Upper lobe of left lung (tissue), 6 donors: ENCODE data around the gene RHOV. TPM values are rescaled to one million over a fixed set of nuclear protein-coding genes. Genes with fewer than 3 reads are reported as not detected.

ENCODE experiments used
- ATAC-seq, 2 donors: fragments of 200-7000 bp; cut with Tn5 transposase; one replicate each; pipeline ENCODE4 v1.9.1; 2022; ENCODE audit warnings: mild to moderate bottlenecking in 2 of 2, moderate library complexity in 2 of 2; ENCODE audit not compliant: low FRiP score in 2 of 2
- DNase-seq, 2 donors: peaks; one replicate each; pipeline ENCODE4 v3.0.0-alpha.2; 2019 to 2020
- H3K27ac ChIP-seq, 4 donors: fragments of 200-600 bp; sonication (generic); one replicate each; pipeline ENCODE4 v1.5.1; 2016 to 2019
- H3K27me3 ChIP-seq, 4 donors: fragments of 200-600 bp; sonication (generic); one replicate each; pipeline ENCODE4 v1.5.1; 2017 to 2019
- H3K36me3 ChIP-seq, 4 donors: fragments of 200-600 bp; sonication (generic); one replicate each; pipeline ENCODE4 v1.5.1; 2016 to 2019
- H3K4me1 ChIP-seq, 4 donors: fragments of 200-600 bp; sonication (generic); one replicate each; pipeline ENCODE4 v1.5.1; 2018 to 2019
- H3K4me3 ChIP-seq, 4 donors: fragments of 200-600 bp; sonication (generic); one replicate each; pipeline ENCODE4 v1.5.1; 2017 to 2019; ENCODE audit warnings: mild to moderate bottlenecking in 2 of 4, moderate library complexity in 1 of 4
- H3K9me3 ChIP-seq, 4 donors: fragments of 200-600 bp; sonication (generic); one replicate each; pipeline ENCODE4 v1.5.1; 2018 to 2019
- CTCF ChIP-seq, 6 experiments: fragments of 450-650 bp in 4 of 6; fragments of 200-600 bp in 2 of 6; sonication (generic) in 2 of 6; IDR thresholded peaks; one replicate each; pipeline ENCODE4 v1.5.1; 2016 to 2019; ENCODE audit warnings: antibody characterized with exemption in 6 of 6
- EP300 ChIP-seq, 4 donors: sonication (generic); formaldehyde crosslinking; IDR thresholded peaks; one replicate each; pipeline ENCODE4 v1.5.1; 2017; ENCODE audit warnings: antibody characterized with exemption in 4 of 4, control low read depth in 2 of 4
- POLR2A ChIP-seq, 4 donors: fragments of 450-650 bp; IDR thresholded peaks; one replicate each; pipeline ENCODE4 v1.5.1; 2016 to 2017; ENCODE audit warnings: antibody characterized with exemption in 4 of 4, mild to moderate bottlenecking in 2 of 4
- POLR2AphosphoS5 ChIP-seq, 2 donors: sonication (generic); formaldehyde crosslinking; IDR thresholded peaks; one replicate each; pipeline ENCODE4 v1.5.1; 2017; ENCODE audit warnings: antibody characterized with exemption in 2 of 2
- WGBS, 2 donors: methylation state at CpG; one replicate each; pipeline ENCODE4 v1.1.5; 2017 to 2018; 5-methylcytosine and 5-hydroxymethylcytosine counted together
- total RNA-seq, 6 donors: library from RNA; depleted of rRNA in 4 of 6; stranded (reverse); fragments of >200 nt in 4 of 6; gene quantifications; one replicate each; pipeline versions ENCODE4 v1.1.0 to v1.2.1, GENCODE V29; 2016 to 2021
- donor health status: DM: no; HTN: no; CAD: no; lungs with moderate emphysema.
- donor health status: DM: no; HTN: yes; CAD: no; lungs with severe emphysema.

RHOV gene
- total RNA-seq, 6 donors from 2014 or later, result 0.46 to 2.1 (median 0.77) TPM; not detected in 3

GRCh38 chr15:40879609-40880008 lies 5.6 kb upstream of the RHOV start:
- H3K27ac ChIP-seq, result no peak overlapping the region
- ATAC-seq, result no peak
- WGBS, 2 donors, result 84 to 85% methylated on average over 6 of the region's 6 CpGs

GRCh38 chr15:40878785-40879184 lies 4.8 kb upstream of the RHOV start:
- DNase-seq (peak in 1 of 2 donors; percentile 63), ATAC-seq (peak in 1 of 2 donors; percentile 71)
- TF ChIP-seq POLR2AphosphoS5 (IDR thresholded peaks at IDR 0.05) (no peak), POLR2A (IDR thresholded peaks at IDR 0.05) (no peak), EP300 (IDR thresholded peaks at IDR 0.05) (peak in 1 of 4 donors; percentile 26)
- Histone ChIP-seq H3K9me3 (no peaks in the 10 kb centered on the region), H3K4me3 (no peak overlapping the region), H3K27ac (no peak overlapping the region), H3K36me3 (no peaks in the 10 kb centered on the region), H3K4me1 (peaks cover 1 to 9% (median 7%) of the 10 kb centered on the region in 4 donors), H3K27me3 (peaks cover 0 to 1% (median 0%) of the 10 kb centered on the region in 4 donors)
- WGBS, 2 donors, result 88 to 100% methylated on average over 1 of the region's 1 CpG

More at GRCh38 chr15:40879609-40880008, 5.6 kb upstream of the RHOV start:
- H3K9me3 ChIP-seq, result no peaks in the 10 kb centered on the region
- no peak overlapping the region for H3K4me3 ChIP-seq
- H3K4me1 ChIP-seq, result peaks cover 0 to under 1% (median 0%) of the 10 kb centered on the region in 4 donors
- DNase-seq, result no peak
- H3K27me3 ChIP-seq, result no peaks in the 10 kb centered on the region
- no peaks in the 10 kb centered on the region for H3K36me3 ChIP-seq
- TF ChIP-seq CTCF (IDR thresholded peaks at IDR 0.05) (no peak), POLR2A (IDR thresholded peaks at IDR 0.05) (no peak), POLR2AphosphoS5 (IDR thresholded peaks at IDR 0.05) (no peak), EP300 (IDR thresholded peaks at IDR 0.05) (no peak)

- Histone ChIP-seq H3K27ac (no peak overlapping the region), H3K4me1 (peaks cover 10 to 17% (median 13%) of the 10 kb centered on the region in 4 donors), H3K27me3 (peaks cover 0 to 5% (median under 1%) of the 10 kb centered on the region in 4 donors), H3K9me3 (no peaks in the 10 kb centered on the region), H3K36me3 (no peaks in the 10 kb centered on the region), H3K4me3 (no peak overlapping the region)
- no peak for TF ChIP-seq EP300 (IDR thresholded peaks at IDR 0.05)
- no peak for TF ChIP-seq POLR2A (IDR thresholded peaks at IDR 0.05)
- no peak for TF ChIP-seq POLR2AphosphoS5 (IDR thresholded peaks at IDR 0.05)
- no peak for TF ChIP-seq CTCF (IDR thresholded peaks at IDR 0.05)
- no peak for ATAC-seq
- WGBS, 2 donors, result 53 to 60% methylated on average over 2 of the region's 2 CpGs
- no peak for DNase-seq
Observed at GRCh38 chr15:40877694-40878093, 3.7 kb upstream of the RHOV start.

GRCh38 chr15:40875991-40876730 lies 2.1 kb upstream of the RHOV start:
- TF ChIP-seq POLR2A (IDR thresholded peaks at IDR 0.05) (no peak), CTCF (IDR thresholded peaks at IDR 0.05) (no peak), EP300 (IDR thresholded peaks at IDR 0.05) (no peak), POLR2AphosphoS5 (IDR thresholded peaks at IDR 0.05) (no peak)
- Histone ChIP-seq H3K9me3 (no peaks in the 10 kb centered on the region), H3K4me1 (peaks cover 12 to 20% (median 17%) of the 10 kb centered on the region in 4 donors), H3K27me3 (peaks cover 0 to 5% (median under 1%) of the 10 kb centered on the region in 4 donors), H3K27ac (no peak overlapping the region), H3K36me3 (no peaks in the 10 kb centered on the region), H3K4me3 (no peak overlapping the region)
- DNase-seq (no peak), ATAC-seq (no peak)
- 89 to 94% methylated on average over 6 of the region's 6 CpGs for WGBS, 2 donors

- 73 to 77% methylated on average over 14 to 26 of the region's 33 CpGs for WGBS, 2 donors
- Histone ChIP-seq H3K9me3 (no peaks in the 10 kb centered on the region), H3K27ac (no peak overlapping the region), H3K4me3 (peak overlapping the region in 3 of 4 donors; percentile 51 to 67 (median 52)), H3K36me3 (no peaks in the 10 kb centered on the region), H3K27me3 (peaks cover 0 to 5% (median under 1%) of the 10 kb centered on the region in 4 donors), H3K4me1 (peaks cover 12 to 20% (median 17%) of the 10 kb centered on the region in 4 donors)
- TF ChIP-seq POLR2AphosphoS5 (IDR thresholded peaks at IDR 0.05) (no peak), POLR2A (IDR thresholded peaks at IDR 0.05) (no peak), EP300 (IDR thresholded peaks at IDR 0.05) (no peak), CTCF (IDR thresholded peaks at IDR 0.05) (no peak)
- no peak for ATAC-seq
- peak in 1 of 2 donors; percentile 76 for DNase-seq
Observed at GRCh38 chr15:40872791-40873693, 992 bp downstream of the RHOV start.
